SK-N-SH (cell line): ENCODE results near the gene NUMBL. TPM values are rescaled to one million over a fixed set of nuclear protein-coding genes. Genes with fewer than 3 reads are reported as not detected.

Source experiments
- CTCF ChIA-PET: fragments of 300-600, 350-600 bp; formaldehyde crosslinking; extraction: SDS; loops from one replicate; lab custom pipeline; 2021; lab: Yijun Ruan, JAX
- POLR2A ChIA-PET: fragments of 350-600 bp; sonication (Branson Sonifier 250); formaldehyde crosslinking; extraction: SDS; loops from one replicate; lab custom pipeline; 2020; ENCODE audit warnings: antibody characterized with exemption, inconsistent platforms; lab: Yijun Ruan, JAX
- DNase-seq: peaks from one replicate; pipeline ENCODE4 v3.0.0; 2012
- H2AFZ ChIP-seq: fragments of 200-600 bp; sonication (generic); 2 replicates; pipeline ENCODE4 v1.8.1; 2016; ENCODE audit warnings: antibody characterized with exemption, mild to moderate bottlenecking, low read depth
- H3F3A ChIP-seq: fragments of 200-600 bp; sonication (generic); replicated peaks from 2 replicates; pipeline ENCODE3; 2016; ENCODE audit warnings: antibody characterized with exemption, mild to moderate bottlenecking; ENCODE audit not compliant: insufficient read depth
- H3K27ac ChIP-seq, 2 experiments: fragments of 200-500 bp in 1 of 2; fragments of 200-600 bp in 1 of 2; sonication (Bioruptor generic) in 1 of 2; sonication (generic), shearing (Covaris generic) in 1 of 2; 2 replicates each; pipeline versions ENCODE4 v1.5.1 to v1.6.1; 2014 to 2016; ENCODE audit warnings: low read depth in 2 of 2, inconsistent platforms in 1 of 2, low read length in 1 of 2, mild to moderate bottlenecking in 1 of 2, mixed read lengths in 1 of 2
- H3K27me3 ChIP-seq: fragments of 200-600 bp; sonication (generic), shearing (Covaris generic); 2 replicates; pipeline ENCODE4 v1.6.1; 2016; ENCODE audit warnings: mixed run types; ENCODE audit not compliant: insufficient read depth
- H3K36me3 ChIP-seq, 2 experiments: fragments of 200-500 bp in 1 of 2; fragments of 200-600 bp in 1 of 2; sonication (Bioruptor generic) in 1 of 2; sonication (generic) in 1 of 2; replicated peaks in 1 of 2; 2 replicates each; pipeline versions ENCODE3 to v1.5.1; 2014 to 2016; ENCODE audit warnings: low read length in 1 of 2, mild to moderate bottlenecking in 1 of 2; ENCODE audit not compliant: insufficient read depth in 2 of 2, control insufficient read depth in 1 of 2
- H3K4me1 ChIP-seq, 2 experiments: fragments of 200-500 bp in 1 of 2; fragments of 200-600 bp in 1 of 2; sonication (Bioruptor generic) in 1 of 2; sonication (generic), shearing (Covaris generic) in 1 of 2; 2 replicates each; pipeline versions ENCODE4 v1.5.1 to v1.6.1; 2014 to 2016; ENCODE audit warnings: low read depth in 1 of 2, low read length in 1 of 2, mixed run types in 1 of 2; ENCODE audit not compliant: insufficient read depth in 2 of 2, control insufficient read depth in 1 of 2
- H3K4me2 ChIP-seq: fragments of 200-600 bp; sonication (generic), shearing (Covaris generic); 2 replicates; pipeline ENCODE4 v1.6.1; 2017; ENCODE audit warnings: mixed run types
- H3K4me3 ChIP-seq, 2 experiments: fragments of 200-500 bp in 1 of 2; fragments of 200-600 bp in 1 of 2; sonication (Bioruptor generic) in 1 of 2; sonication (generic), shearing (Covaris generic) in 1 of 2; 2 replicates each; pipeline versions ENCODE4 v1.5.1 to v1.8.1; 2014 to 2016; ENCODE audit warnings: low read depth in 2 of 2, inconsistent platforms in 1 of 2, low read length in 1 of 2, mild to moderate bottlenecking in 1 of 2, mixed read lengths in 1 of 2, moderate library complexity in 1 of 2
- H3K79me2 ChIP-seq: fragments of 200-600 bp; sonication (generic); 2 replicates; pipeline ENCODE4 v1.8.1; 2017; ENCODE audit warnings: mild to moderate bottlenecking; ENCODE audit not compliant: insufficient read depth
- H3K9ac ChIP-seq: fragments of 200-600 bp; sonication (generic); 2 replicates; pipeline ENCODE4 v1.6.1; 2017; ENCODE audit warnings: mixed run types
- H3K9me2 ChIP-seq: fragments of 200-600 bp; sonication (generic); 2 replicates; pipeline ENCODE4 v1.6.1; 2017; ENCODE audit warnings: mixed run types
- H3K9me3 ChIP-seq: fragments of 200-600 bp; sonication (generic); 2 replicates; pipeline ENCODE4 v1.6.1; 2017; ENCODE audit warnings: mixed run types, mild to moderate bottlenecking, moderate library complexity
- H4K20me1 ChIP-seq: fragments of 200-600 bp; sonication (generic); 2 replicates; pipeline ENCODE4 v1.6.1; 2017; ENCODE audit warnings: mild to moderate bottlenecking, mixed run types; ENCODE audit not compliant: insufficient read depth
- CHD2 ChIP-seq: fragments of 150-350 bp; IDR thresholded peaks from 2 replicates; pipeline ENCODE4 v1.6.1; 2018; ENCODE audit warnings: low read length; ENCODE audit not compliant: partially characterized antibody
- GATA2 ChIP-seq: sonication (generic); formaldehyde crosslinking; IDR thresholded peaks from 2 replicates; pipeline ENCODE4 v1.5.0; 2020; ENCODE audit warnings: mild to moderate bottlenecking, missing genetic modification reagents
- JUND ChIP-seq: IDR thresholded peaks from 2 replicates; pipeline ENCODE4 v1.4.0; 2012
- TCF12 ChIP-seq: IDR thresholded peaks from 2 replicates; pipeline ENCODE4 v1.4.0; 2012
- WGBS: methylation state at CpG from one replicate; pipeline ENCODE4 v1.1.6; 2017; ENCODE audit warnings: low lambda C conversion rate; 5-methylcytosine and 5-hydroxymethylcytosine counted together
- polyA plus RNA-seq, 3 experiments: library from polyadenylated mRNA; depleted of rRNA; stranded (reverse); fragments of >200 nt; gene quantifications; 2 replicates each; pipeline ENCODE4 v1.2.3, GENCODE V29; 2012
- TF ChIP-seq, protein P1 (sequence below): IDR thresholded peaks from 2 replicates; pipeline ENCODE4; 2012
- TF ChIP-seq, protein P2 (sequence below): IDR thresholded peaks from 2 replicates; pipeline ENCODE4 v1.6.1; 2012; ENCODE audit warnings: mild to moderate bottlenecking, low read depth, low read length, moderate library complexity
- TF ChIP-seq, protein P3 (sequence below): IDR thresholded peaks from 2 replicates; pipeline ENCODE4 v1.4.0; 2012; ENCODE audit warnings: low read depth, borderline replicate concordance
- TF ChIP-seq, protein P4 (sequence below): fragments of 200-600 bp; sonication (generic); IDR thresholded peaks from 2 replicates; pipeline ENCODE4 v1.6.1; 2017; ENCODE audit warnings: antibody characterized with exemption, mild to moderate bottlenecking, moderate library complexity

Gene NUMBL
- polyA plus RNA-seq, 1 of the 3 experiments (the other 2 are of a cell fraction) = 54.6 TPM

- Histone ChIP-seq H3K4me2 (no peak overlapping the region), H3K9me2 (no peaks in the 10 kb centered on the region), H3K36me3 (peaks cover 0 to 24% of the 10 kb centered on the region in 2 experiments), H3F3A (peaks cover 6% of the 10 kb centered on the region), H3K4me3 (no peak overlapping the region), H3K27me3 (no peaks in the 10 kb centered on the region), H3K79me2 (peaks cover 32% of the 10 kb centered on the region), H2AFZ (no peak overlapping the region), H3K9ac (no peak overlapping the region), H4K20me1 (peaks cover 22% of the 10 kb centered on the region), H3K4me1 (peaks cover 9 to 28% of the 10 kb centered on the region in 2 experiments; a peak in 2 of 4 replicates), H3K9me3 (no peaks in the 10 kb centered on the region), H3K27ac (peak overlapping the region in 1 of 2 experiments; percentile 88; a peak in 1 of 4 replicates)
- ChIA-PET CTCF (interaction anchor here (1.3 kb wide), 1 partner anchor 57 kb away, joined by 6 read pairs; no protein-coding TSS in a partner anchor), POLR2A (interaction anchor here (2.1 kb wide), 1 partner anchor 29 kb away, joined by 15 read pairs; no protein-coding TSS in a partner anchor)
- TF ChIP-seq CHD2 (no peak), TCF12 (no peak), JUND (no peak), GATA2 (CRISPR knock-in tag) (no peak)
- TF ChIP-seq, protein P1, sequence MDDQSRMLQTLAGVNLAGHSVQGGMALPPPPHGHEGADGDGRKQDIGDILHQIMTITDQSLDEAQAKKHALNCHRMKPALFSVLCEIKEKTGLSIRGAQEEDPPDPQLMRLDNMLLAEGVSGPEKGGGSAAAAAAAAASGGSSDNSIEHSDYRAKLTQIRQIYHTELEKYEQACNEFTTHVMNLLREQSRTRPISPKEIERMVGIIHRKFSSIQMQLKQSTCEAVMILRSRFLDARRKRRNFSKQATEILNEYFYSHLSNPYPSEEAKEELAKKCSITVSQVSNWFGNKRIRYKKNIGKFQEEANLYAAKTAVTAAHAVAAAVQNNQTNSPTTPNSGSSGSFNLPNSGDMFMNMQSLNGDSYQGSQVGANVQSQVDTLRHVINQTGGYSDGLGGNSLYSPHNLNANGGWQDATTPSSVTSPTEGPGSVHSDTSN = no peak
- TF ChIP-seq, protein P2, sequence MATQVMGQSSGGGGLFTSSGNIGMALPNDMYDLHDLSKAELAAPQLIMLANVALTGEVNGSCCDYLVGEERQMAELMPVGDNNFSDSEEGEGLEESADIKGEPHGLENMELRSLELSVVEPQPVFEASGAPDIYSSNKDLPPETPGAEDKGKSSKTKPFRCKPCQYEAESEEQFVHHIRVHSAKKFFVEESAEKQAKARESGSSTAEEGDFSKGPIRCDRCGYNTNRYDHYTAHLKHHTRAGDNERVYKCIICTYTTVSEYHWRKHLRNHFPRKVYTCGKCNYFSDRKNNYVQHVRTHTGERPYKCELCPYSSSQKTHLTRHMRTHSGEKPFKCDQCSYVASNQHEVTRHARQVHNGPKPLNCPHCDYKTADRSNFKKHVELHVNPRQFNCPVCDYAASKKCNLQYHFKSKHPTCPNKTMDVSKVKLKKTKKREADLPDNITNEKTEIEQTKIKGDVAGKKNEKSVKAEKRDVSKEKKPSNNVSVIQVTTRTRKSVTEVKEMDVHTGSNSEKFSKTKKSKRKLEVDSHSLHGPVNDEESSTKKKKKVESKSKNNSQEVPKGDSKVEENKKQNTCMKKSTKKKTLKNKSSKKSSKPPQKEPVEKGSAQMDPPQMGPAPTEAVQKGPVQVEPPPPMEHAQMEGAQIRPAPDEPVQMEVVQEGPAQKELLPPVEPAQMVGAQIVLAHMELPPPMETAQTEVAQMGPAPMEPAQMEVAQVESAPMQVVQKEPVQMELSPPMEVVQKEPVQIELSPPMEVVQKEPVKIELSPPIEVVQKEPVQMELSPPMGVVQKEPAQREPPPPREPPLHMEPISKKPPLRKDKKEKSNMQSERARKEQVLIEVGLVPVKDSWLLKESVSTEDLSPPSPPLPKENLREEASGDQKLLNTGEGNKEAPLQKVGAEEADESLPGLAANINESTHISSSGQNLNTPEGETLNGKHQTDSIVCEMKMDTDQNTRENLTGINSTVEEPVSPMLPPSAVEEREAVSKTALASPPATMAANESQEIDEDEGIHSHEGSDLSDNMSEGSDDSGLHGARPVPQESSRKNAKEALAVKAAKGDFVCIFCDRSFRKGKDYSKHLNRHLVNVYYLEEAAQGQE = no peak
- TF ChIP-seq, protein P3, sequence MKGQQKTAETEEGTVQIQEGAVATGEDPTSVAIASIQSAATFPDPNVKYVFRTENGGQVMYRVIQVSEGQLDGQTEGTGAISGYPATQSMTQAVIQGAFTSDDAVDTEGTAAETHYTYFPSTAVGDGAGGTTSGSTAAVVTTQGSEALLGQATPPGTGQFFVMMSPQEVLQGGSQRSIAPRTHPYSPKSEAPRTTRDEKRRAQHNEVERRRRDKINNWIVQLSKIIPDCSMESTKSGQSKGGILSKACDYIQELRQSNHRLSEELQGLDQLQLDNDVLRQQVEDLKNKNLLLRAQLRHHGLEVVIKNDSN = no peak
- TF ChIP-seq, protein P4, sequence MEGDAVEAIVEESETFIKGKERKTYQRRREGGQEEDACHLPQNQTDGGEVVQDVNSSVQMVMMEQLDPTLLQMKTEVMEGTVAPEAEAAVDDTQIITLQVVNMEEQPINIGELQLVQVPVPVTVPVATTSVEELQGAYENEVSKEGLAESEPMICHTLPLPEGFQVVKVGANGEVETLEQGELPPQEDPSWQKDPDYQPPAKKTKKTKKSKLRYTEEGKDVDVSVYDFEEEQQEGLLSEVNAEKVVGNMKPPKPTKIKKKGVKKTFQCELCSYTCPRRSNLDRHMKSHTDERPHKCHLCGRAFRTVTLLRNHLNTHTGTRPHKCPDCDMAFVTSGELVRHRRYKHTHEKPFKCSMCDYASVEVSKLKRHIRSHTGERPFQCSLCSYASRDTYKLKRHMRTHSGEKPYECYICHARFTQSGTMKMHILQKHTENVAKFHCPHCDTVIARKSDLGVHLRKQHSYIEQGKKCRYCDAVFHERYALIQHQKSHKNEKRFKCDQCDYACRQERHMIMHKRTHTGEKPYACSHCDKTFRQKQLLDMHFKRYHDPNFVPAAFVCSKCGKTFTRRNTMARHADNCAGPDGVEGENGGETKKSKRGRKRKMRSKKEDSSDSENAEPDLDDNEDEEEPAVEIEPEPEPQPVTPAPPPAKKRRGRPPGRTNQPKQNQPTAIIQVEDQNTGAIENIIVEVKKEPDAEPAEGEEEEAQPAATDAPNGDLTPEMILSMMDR = no peak
- 95% methylated on average over 12 of the region's 14 CpGs for WGBS
- no peak for DNase-seq
Measured at GRCh38 chr19:40692212-40692551, 1.7 kb upstream of the NUMBL start.
